Neural crest cell (in vitro differentiated cells): ENCODE data around the gene APBA2. TPM values are rescaled to one million over a fixed set of nuclear protein-coding genes. Genes with fewer than 3 reads are reported as not detected.

Experiments used
- DNase-seq: peaks from one replicate; pipeline ENCODE4 v3.0.0; 2021; ENCODE audit warnings: low read depth, mixed read lengths, low spot score
- H3K27ac Mint-ChIP-seq: one replicate; pipeline ENCODE4 v1.8.0; 2021; ENCODE audit warnings: mild to moderate bottlenecking, mixed read lengths; ENCODE audit not compliant: unreplicated experiment
- H3K27me3 Mint-ChIP-seq: 2 replicates; pipeline ENCODE4 v1.8.0; 2021; ENCODE audit warnings: low read depth, mild to moderate bottlenecking, mixed read lengths
- H3K36me3 Mint-ChIP-seq: 2 replicates; pipeline ENCODE4 v1.8.0; 2021; ENCODE audit warnings: low read depth, mild to moderate bottlenecking, mixed read lengths
- H3K4me1 Mint-ChIP-seq: 2 replicates; pipeline ENCODE4 v1.8.0; 2021; ENCODE audit warnings: mixed read lengths
- H3K4me3 Mint-ChIP-seq: one replicate; pipeline ENCODE4 v1.8.0; 2021; ENCODE audit warnings: mild to moderate bottlenecking, mixed read lengths
- H3K9me3 Mint-ChIP-seq: 2 replicates; pipeline ENCODE4 v1.8.0; 2021; ENCODE audit warnings: mixed read lengths
- total RNA-seq: library from RNA; stranded (reverse); gene quantifications from 2 replicates; pipeline ENCODE4 v1.2.1, GENCODE V29; 2021
- TF ChIP-seq, protein P1 (sequence below): fragments of 200-600 bp; sonication (generic); conservative IDR thresholded peaks from 2 replicates; pipeline ENCODE4 v1.5.0; 2021; ENCODE audit warnings: antibody characterized with exemption, mild to moderate bottlenecking

The APBA2 gene
- total RNA-seq, 1 donor from 2014 or later = 79.9 TPM

DNA sequence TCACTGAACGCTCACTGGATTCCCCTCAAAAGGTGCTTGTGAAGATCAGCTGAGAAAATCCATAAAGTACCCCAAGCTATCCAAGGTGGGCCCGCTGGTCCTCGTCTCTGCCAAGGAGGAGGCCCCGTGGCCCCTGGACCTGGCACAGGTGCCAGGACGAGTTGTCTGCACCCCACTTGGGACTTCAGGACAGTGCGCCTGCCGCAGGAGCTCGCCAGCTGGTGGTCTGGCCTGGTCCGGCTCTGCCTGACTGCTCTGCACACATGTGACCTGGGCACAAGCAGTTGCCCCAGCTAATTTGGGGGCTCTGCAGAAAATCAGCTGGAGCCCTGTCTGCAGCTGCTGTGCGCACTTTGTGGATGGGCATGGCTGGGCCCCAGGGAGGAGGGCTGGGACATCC, 224.0 kb downstream of the APBA2 start:
- no peak overlapping the region for H3K27ac Mint-ChIP-seq
- peaks cover 12% of the 10 kb centered on the region for H3K4me1 Mint-ChIP-seq
- peaks cover 3% of the 10 kb centered on the region for H3K27me3 Mint-ChIP-seq
- no peaks in the 10 kb centered on the region for H3K9me3 Mint-ChIP-seq
- TF ChIP-seq, protein P1, sequence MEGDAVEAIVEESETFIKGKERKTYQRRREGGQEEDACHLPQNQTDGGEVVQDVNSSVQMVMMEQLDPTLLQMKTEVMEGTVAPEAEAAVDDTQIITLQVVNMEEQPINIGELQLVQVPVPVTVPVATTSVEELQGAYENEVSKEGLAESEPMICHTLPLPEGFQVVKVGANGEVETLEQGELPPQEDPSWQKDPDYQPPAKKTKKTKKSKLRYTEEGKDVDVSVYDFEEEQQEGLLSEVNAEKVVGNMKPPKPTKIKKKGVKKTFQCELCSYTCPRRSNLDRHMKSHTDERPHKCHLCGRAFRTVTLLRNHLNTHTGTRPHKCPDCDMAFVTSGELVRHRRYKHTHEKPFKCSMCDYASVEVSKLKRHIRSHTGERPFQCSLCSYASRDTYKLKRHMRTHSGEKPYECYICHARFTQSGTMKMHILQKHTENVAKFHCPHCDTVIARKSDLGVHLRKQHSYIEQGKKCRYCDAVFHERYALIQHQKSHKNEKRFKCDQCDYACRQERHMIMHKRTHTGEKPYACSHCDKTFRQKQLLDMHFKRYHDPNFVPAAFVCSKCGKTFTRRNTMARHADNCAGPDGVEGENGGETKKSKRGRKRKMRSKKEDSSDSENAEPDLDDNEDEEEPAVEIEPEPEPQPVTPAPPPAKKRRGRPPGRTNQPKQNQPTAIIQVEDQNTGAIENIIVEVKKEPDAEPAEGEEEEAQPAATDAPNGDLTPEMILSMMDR = no peak
- H3K36me3 Mint-ChIP-seq = no peaks in the 10 kb centered on the region
- no peak for DNase-seq
- no peak overlapping the region for H3K4me3 Mint-ChIP-seq

DNA sequence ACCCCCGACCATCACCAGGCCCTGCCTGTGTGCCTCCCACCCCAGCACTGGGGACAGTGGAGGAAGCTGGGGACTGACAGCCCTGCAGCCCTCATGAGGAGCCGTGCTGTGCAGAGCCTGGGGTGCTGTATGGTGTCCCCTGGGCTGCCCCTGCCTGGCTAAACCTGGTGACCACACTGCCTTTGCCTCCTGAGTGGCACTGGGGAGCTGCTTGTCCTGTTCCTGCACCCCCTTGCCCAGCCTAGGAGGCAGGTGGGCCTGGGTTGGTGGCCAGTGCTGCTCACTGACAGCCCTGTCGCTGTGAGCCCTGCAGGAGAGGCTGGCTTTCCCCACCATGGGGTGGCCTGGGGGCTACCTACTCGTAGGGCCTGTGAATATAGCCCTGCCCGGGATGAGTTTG, 224.4 kb downstream of the APBA2 start:
- H3K9me3 Mint-ChIP-seq = no peaks in the 10 kb centered on the region

DNA sequence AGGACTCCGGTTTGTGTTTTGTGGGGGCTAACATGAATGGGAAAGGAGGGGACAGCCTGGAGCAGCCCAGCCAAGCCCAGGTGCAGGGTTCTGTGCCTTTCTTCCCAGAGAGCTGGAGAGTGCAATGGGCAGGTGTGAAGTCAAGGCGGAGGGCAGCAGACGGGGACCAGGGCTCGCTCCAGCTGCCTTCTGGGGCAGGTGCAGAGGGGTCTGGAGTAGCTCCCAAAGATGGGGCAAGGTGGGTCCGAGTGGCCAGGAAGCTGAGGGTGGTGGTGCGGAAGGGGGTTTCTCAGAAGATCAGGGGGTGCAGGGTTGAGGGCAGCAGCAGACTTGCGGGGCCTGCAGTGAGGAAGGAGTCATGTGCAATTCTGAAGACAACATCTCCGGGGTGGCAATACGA, 225.0 kb downstream of the APBA2 start:
- TF ChIP-seq, protein P1 = no peak
- Mint-ChIP-seq H3K27me3 (peaks cover 3% of the 10 kb centered on the region), H3K4me1 (peaks cover 18% of the 10 kb centered on the region), H3K4me3 (no peak overlapping the region), H3K9me3 (no peaks in the 10 kb centered on the region), H3K27ac (peak overlapping the region; percentile 35), H3K36me3 (no peaks in the 10 kb centered on the region)
- DNase-seq = no peak

More for the DNA sequence above, 224.4 kb downstream of the APBA2 start:
- H3K36me3 Mint-ChIP-seq = no peaks in the 10 kb centered on the region
- TF ChIP-seq, protein P1 = no peak
- DNase-seq = no peak
- H3K4me1 Mint-ChIP-seq = peaks cover 15% of the 10 kb centered on the region
- no peak overlapping the region for H3K27ac Mint-ChIP-seq
- H3K27me3 Mint-ChIP-seq = peaks cover 3% of the 10 kb centered on the region
- no peak overlapping the region for H3K4me3 Mint-ChIP-seq

DNA sequence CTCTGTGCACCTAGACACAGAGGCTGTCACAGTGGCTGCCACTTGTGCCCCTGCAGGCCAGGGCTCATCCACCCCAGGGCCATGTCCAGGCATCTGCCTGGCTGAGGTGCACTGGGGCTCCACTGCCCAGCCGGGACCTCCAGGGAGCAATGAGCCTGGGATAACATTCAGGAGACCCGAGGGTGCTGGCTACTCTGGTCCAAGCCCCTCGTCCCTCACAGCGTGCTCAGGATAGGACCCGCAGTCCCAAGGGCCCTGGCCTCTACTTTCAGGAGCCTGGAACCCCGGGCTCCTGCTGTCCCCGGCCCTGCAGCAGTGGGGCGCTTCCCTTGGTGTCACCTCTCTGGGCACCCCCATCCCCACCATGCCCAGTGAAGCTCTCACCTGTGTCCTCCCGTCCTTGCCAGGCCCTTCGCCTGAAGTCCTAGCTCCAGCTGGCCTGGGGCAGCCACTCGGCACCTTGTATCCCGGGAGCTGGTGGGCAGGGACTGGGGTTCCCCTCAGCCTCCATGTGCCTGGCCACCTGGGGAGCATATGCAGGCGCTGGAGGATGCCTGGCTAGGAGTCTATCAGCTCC, 226.0 kb downstream of the APBA2 start:
- H3K4me3 Mint-ChIP-seq = no peak overlapping the region
- no peaks in the 10 kb centered on the region for H3K9me3 Mint-ChIP-seq
- DNase-seq = no peak
- TF ChIP-seq, protein P1 = no peak
- H3K36me3 Mint-ChIP-seq = no peaks in the 10 kb centered on the region
- H3K4me1 Mint-ChIP-seq = peaks cover 19% of the 10 kb centered on the region
- peaks cover 3% of the 10 kb centered on the region for H3K27me3 Mint-ChIP-seq
- H3K27ac Mint-ChIP-seq = no peak overlapping the region

DNA sequence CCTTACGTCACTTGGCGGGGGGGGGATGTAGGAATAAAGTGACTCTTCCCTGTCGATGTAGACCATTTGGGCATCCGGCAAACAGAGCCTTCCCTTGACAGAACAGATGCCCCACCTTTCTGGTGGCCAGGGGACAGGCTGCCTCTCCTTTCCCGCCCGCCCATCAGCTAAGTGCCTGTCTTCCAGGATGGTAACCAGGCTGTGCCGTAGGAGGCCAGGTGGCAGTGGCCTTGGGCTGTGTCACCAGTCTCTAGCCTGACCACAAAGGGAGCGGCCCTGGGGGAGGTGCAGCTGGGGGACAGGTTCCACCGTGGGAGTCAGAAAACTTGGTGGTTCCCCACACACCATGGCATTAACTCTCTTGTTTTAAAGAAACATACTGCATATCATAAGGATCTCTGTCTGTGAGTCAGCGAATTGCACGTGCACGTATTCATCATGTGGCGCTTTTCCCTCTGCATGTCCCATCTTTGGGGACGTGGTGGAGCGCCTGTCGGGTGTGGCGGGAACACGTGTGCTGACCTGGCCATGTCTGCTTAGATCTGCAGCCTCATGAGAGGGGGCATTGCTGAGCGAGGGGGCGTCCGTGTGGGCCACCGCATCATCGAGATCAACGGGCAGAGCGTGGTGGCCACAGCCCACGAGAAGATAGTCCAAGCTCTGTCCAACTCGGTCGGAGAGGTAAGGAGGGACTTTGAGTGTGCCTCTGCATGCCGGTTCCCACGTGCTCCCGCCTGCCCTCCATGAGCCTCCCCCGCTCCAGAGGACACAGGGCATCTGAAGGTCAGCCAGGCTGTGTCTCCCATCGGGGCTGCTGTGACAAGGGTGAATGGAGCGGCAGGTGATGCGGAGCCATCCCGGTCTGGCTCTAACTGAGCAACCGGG, 227.8 kb downstream of the APBA2 start:
- Mint-ChIP-seq H3K27ac (peak overlapping the region; percentile 95), H3K4me3 (peak overlapping the region; percentile 82), H3K27me3 (peaks cover 3% of the 10 kb centered on the region), H3K9me3 (no peaks in the 10 kb centered on the region), H3K36me3 (no peaks in the 10 kb centered on the region), H3K4me1 (peaks cover 19% of the 10 kb centered on the region)
- DNase-seq = no peak
- TF ChIP-seq, protein P1 = no peak
